Measurements from ENCODE around the gene TMEM273. TPM values are rescaled to one million over a fixed set of nuclear protein-coding genes. Genes with fewer than 3 reads are reported as not detected.
"Not testable (repeated sequence)": the region's sequence is repeated elsewhere in the genome, so short reads cannot be mapped to it uniquely, and the experiment has no call there.

Gene TMEM273
- total RNA-seq, 2 experiments from 2014 or later, result 44.9 to 72.0 TPM

GRCh38 chr10:49219248-49219647 is 31.1 kb upstream of the TMEM273 start:
- CTCF ChIA-PET, result no interaction called here
- DNase-seq (no peak), ATAC-seq (no peak)
- H3K36me3 Mint-ChIP-seq, result peaks cover 1% of the 10 kb centered on the region
- peaks cover 7% of the 10 kb centered on the region for H3K4me1 Mint-ChIP-seq
- no peak overlapping the region for H3K4me3 Mint-ChIP-seq
- no peak overlapping the region for H3K27ac Mint-ChIP-seq
- peaks cover 2% of the 10 kb centered on the region for H3K9me3 Mint-ChIP-seq (ENCODE audit: low read depth)
- H3K27me3 Mint-ChIP-seq, result peaks cover 38% of the 10 kb centered on the region

- peaks cover 1% of the 10 kb centered on the region for H3K36me3 Mint-ChIP-seq
- H3K27ac Mint-ChIP-seq, result no peak overlapping the region
- no peak for ATAC-seq
- H3K9me3 Mint-ChIP-seq (ENCODE audit: low read depth), result peaks cover 2% of the 10 kb centered on the region
- no peak for DNase-seq
- H3K27me3 Mint-ChIP-seq, result peaks cover 43% of the 10 kb centered on the region
- no peak overlapping the region for H3K4me3 Mint-ChIP-seq
- CTCF ChIA-PET, result no interaction called here
- H3K4me1 Mint-ChIP-seq, result peaks cover 7% of the 10 kb centered on the region
Observed at GRCh38 chr10:49218480-49218879, 30.3 kb upstream of the TMEM273 start.

- Mint-ChIP-seq H3K27ac (no peak overlapping the region), H3K36me3 (peaks cover 1% of the 10 kb centered on the region), H3K27me3 (peaks cover 49% of the 10 kb centered on the region), H3K9me3 (ENCODE audit: low read depth) (peaks cover 2% of the 10 kb centered on the region), H3K4me1 (peaks cover 10% of the 10 kb centered on the region), H3K4me3 (no peak overlapping the region)
- CTCF ChIA-PET, result no interaction called here
- no peak for ATAC-seq
- no peak for DNase-seq
Observed at GRCh38 chr10:49217645-49218044, 29.5 kb upstream of the TMEM273 start.

- Mint-ChIP-seq H3K4me3 (no peak overlapping the region), H3K9me3 (ENCODE audit: low read depth) (no peaks in the 10 kb centered on the region), H3K27me3 (peaks cover 42% of the 10 kb centered on the region), H3K27ac (no peak overlapping the region), H3K4me1 (peaks cover 10% of the 10 kb centered on the region), H3K36me3 (peaks cover 1% of the 10 kb centered on the region)
- ATAC-seq, result no peak
- no peak for DNase-seq
- CTCF ChIA-PET, result interaction anchor here (1.7 kb wide), 1 partner anchor 555 kb away, joined by 5 read pairs; no protein-coding TSS in a partner anchor
Observed at GRCh38 chr10:49213211-49213610, 25.0 kb upstream of the TMEM273 start.

- H3K4me3 Mint-ChIP-seq, result no peak overlapping the region
- no peak overlapping the region for H3K27ac Mint-ChIP-seq
- H3K9me3 Mint-ChIP-seq (ENCODE audit: low read depth), result no peaks in the 10 kb centered on the region
- CTCF ChIA-PET, result interaction anchor here (1.7 kb wide), 1 partner anchor 555 kb away, joined by 5 read pairs; no protein-coding TSS in a partner anchor
- DNase-seq (no peak), ATAC-seq (no peak)
- H3K36me3 Mint-ChIP-seq, result peaks cover 1% of the 10 kb centered on the region
- peaks cover 39% of the 10 kb centered on the region for H3K27me3 Mint-ChIP-seq
- peaks cover 10% of the 10 kb centered on the region for H3K4me1 Mint-ChIP-seq
Observed at GRCh38 chr10:49212783-49213182, 24.6 kb upstream of the TMEM273 start.

GRCh38 chr10:49212076-49212475 is 23.9 kb upstream of the TMEM273 start:
- H3K4me1 Mint-ChIP-seq, result peaks cover 8% of the 10 kb centered on the region
- CTCF ChIA-PET, result no interaction called here
- ATAC-seq, result no peak
- H3K27ac Mint-ChIP-seq, result no peak overlapping the region
- no peak for DNase-seq
- no peak overlapping the region for H3K4me3 Mint-ChIP-seq
- H3K9me3 Mint-ChIP-seq (ENCODE audit: low read depth), result no peaks in the 10 kb centered on the region
- peaks cover 1% of the 10 kb centered on the region for H3K36me3 Mint-ChIP-seq
- H3K27me3 Mint-ChIP-seq, result peaks cover 34% of the 10 kb centered on the region

GRCh38 chr10:49208996-49209395 is 20.8 kb upstream of the TMEM273 start:
- Mint-ChIP-seq H3K27ac (no peak overlapping the region), H3K4me3 (no peak overlapping the region), H3K9me3 (ENCODE audit: low read depth) (no peaks in the 10 kb centered on the region), H3K27me3 (peaks cover 39% of the 10 kb centered on the region), H3K4me1 (peaks cover 3% of the 10 kb centered on the region), H3K36me3 (no peaks in the 10 kb centered on the region)
- ATAC-seq (no peak), DNase-seq (no peak)
- CTCF ChIA-PET, result no interaction called here

- no peak for ATAC-seq
- Mint-ChIP-seq H3K4me1 (peaks cover 3% of the 10 kb centered on the region), H3K27ac (no peak overlapping the region), H3K9me3 (ENCODE audit: low read depth) (no peaks in the 10 kb centered on the region), H3K27me3 (peaks cover 40% of the 10 kb centered on the region), H3K36me3 (no peaks in the 10 kb centered on the region), H3K4me3 (no peak overlapping the region)
- CTCF ChIA-PET, result no interaction called here
- DNase-seq, result no peak
Observed at GRCh38 chr10:49207936-49208487, 19.8 kb upstream of the TMEM273 start.

- Mint-ChIP-seq H3K9me3 (ENCODE audit: low read depth) (no peaks in the 10 kb centered on the region), H3K4me1 (no peaks in the 10 kb centered on the region), H3K27ac (no peak overlapping the region), H3K4me3 (no peak overlapping the region), H3K36me3 (no peaks in the 10 kb centered on the region), H3K27me3 (peaks cover 39% of the 10 kb centered on the region)
- ATAC-seq (no peak), DNase-seq (no peak)
- CTCF ChIA-PET, result no interaction called here
Observed at GRCh38 chr10:49207113-49207512, 18.9 kb upstream of the TMEM273 start.

GRCh38 chr10:49205206-49205605 is 17.0 kb upstream of the TMEM273 start:
- no peak for DNase-seq
- CTCF ChIA-PET, result no interaction called here
- no peaks in the 10 kb centered on the region for H3K4me1 Mint-ChIP-seq
- no peak overlapping the region for H3K27ac Mint-ChIP-seq
- no peaks in the 10 kb centered on the region for H3K36me3 Mint-ChIP-seq
- H3K4me3 Mint-ChIP-seq, result no peak overlapping the region
- no peaks in the 10 kb centered on the region for H3K9me3 Mint-ChIP-seq (ENCODE audit: low read depth)
- ATAC-seq, result no peak
- H3K27me3 Mint-ChIP-seq, result peaks cover 41% of the 10 kb centered on the region

GRCh38 chr10:49204119-49204518 is 15.9 kb upstream of the TMEM273 start:
- Mint-ChIP-seq H3K4me1 (no peaks in the 10 kb centered on the region), H3K36me3 (no peaks in the 10 kb centered on the region), H3K27me3 (peaks cover 51% of the 10 kb centered on the region), H3K4me3 (no peak overlapping the region), H3K9me3 (ENCODE audit: low read depth) (no peaks in the 10 kb centered on the region), H3K27ac (no peak overlapping the region)
- no peak for ATAC-seq
- CTCF ChIA-PET, result no interaction called here
- DNase-seq, result no peak

GRCh38 chr10:49202266-49202665 is 14.1 kb upstream of the TMEM273 start:
- CTCF ChIA-PET, result no interaction called here
- Mint-ChIP-seq H3K4me1 (no peaks in the 10 kb centered on the region), H3K4me3 (no peak overlapping the region), H3K9me3 (ENCODE audit: low read depth) (no peaks in the 10 kb centered on the region), H3K27ac (no peak overlapping the region), H3K36me3 (no peaks in the 10 kb centered on the region), H3K27me3 (peaks cover 66% of the 10 kb centered on the region)
- no peak for DNase-seq
- no peak for ATAC-seq

- no peaks in the 10 kb centered on the region for H3K36me3 Mint-ChIP-seq
- H3K9me3 Mint-ChIP-seq (ENCODE audit: low read depth), result no peaks in the 10 kb centered on the region
- DNase-seq (no peak), ATAC-seq (no peak)
- H3K4me3 Mint-ChIP-seq, result no peak overlapping the region
- H3K27ac Mint-ChIP-seq, result no peak overlapping the region
- H3K27me3 Mint-ChIP-seq, result peaks cover 66% of the 10 kb centered on the region
- no peaks in the 10 kb centered on the region for H3K4me1 Mint-ChIP-seq
- CTCF ChIA-PET, result no interaction called here
Observed at GRCh38 chr10:49200854-49201253, 12.7 kb upstream of the TMEM273 start.

GRCh38 chr10:49197171-49197570 is 9.0 kb upstream of the TMEM273 start:
- peaks cover 38% of the 10 kb centered on the region for H3K27me3 Mint-ChIP-seq
- CTCF ChIA-PET, result no interaction called here

GRCh38 chr10:49195864-49196263 is 7.7 kb upstream of the TMEM273 start:
- CTCF ChIA-PET; H3K27ac Mint-ChIP-seq; ATAC-seq; H3K4me3 Mint-ChIP-seq; H3K36me3 Mint-ChIP-seq; H3K9me3 Mint-ChIP-seq (ENCODE audit: low read depth); DNase-seq: not testable (repeated sequence)
- H3K27me3 Mint-ChIP-seq, result peaks cover 35% of the 10 kb centered on the region
- H3K4me1 Mint-ChIP-seq, result peaks cover 23% of the 10 kb centered on the region

More at GRCh38 chr10:49197171-49197570, 9.0 kb upstream of the TMEM273 start:
- DNase-seq (no peak), ATAC-seq (no peak)
- Mint-ChIP-seq H3K36me3 (peaks cover 1% of the 10 kb centered on the region), H3K4me3 (no peak overlapping the region), H3K9me3 (ENCODE audit: low read depth) (no peaks in the 10 kb centered on the region), H3K4me1 (peaks cover 16% of the 10 kb centered on the region), H3K27ac (no peak overlapping the region)

All from activated CD8-positive, alpha-beta memory T cell treated with anti-CD3 and anti-CD28 coated beads, Interleukin-2, amount 10 ng/mL, durations not matched to agents 7 days and 5 days (primary cell).